GM18517 (cell line): ENCODE data around the gene PDE6H.

Experiments used
- ATAC-seq: cut with Tn5 transposase; IDR thresholded peaks from one replicate; pipeline ENCODE4 v1.9.1; 2021; ENCODE audit warnings: mild to moderate bottlenecking, moderate library complexity; ENCODE audit not compliant: unreplicated experiment

The PDE6H gene

DNA sequence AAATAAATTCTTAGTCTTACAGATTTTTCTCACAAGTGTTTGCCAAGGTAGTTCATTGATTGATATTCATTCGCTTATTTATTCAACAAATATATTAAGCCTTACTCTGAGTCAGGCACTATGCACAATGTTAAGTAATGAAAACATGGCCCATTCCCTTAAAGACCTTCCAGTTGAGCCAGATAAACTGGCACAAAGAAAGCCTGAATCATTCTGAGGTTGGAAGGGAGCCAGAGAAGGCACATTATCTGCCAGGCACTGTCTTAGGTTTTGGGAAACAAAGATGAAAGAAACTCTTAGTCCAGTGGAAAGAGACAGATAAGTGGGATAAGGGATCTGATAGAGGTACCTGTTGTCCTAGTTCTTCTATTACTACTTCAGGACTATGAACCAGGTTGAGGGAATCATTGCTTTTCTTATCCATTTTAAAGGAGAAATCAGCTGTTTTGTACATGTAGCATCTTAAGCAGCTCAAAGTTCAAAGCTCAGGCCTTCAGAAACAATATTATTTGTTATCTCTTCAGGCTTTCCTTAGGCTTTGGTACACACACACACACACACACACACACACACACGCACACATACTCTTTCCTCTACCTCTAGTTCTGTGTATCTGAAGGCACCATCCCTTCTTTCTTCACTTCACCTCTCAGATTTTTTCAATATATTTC, 27.0 kb downstream of the PDE6H start:
- no peak for ATAC-seq

- no peak for ATAC-seq
These were observed 27.7 kb downstream of the PDE6H start for GRCh38 chr12:15000575-15000974.

- ATAC-seq = no peak
These were observed 29.0 kb downstream of the PDE6H start for GRCh38 chr12:15001733-15002382.

DNA sequence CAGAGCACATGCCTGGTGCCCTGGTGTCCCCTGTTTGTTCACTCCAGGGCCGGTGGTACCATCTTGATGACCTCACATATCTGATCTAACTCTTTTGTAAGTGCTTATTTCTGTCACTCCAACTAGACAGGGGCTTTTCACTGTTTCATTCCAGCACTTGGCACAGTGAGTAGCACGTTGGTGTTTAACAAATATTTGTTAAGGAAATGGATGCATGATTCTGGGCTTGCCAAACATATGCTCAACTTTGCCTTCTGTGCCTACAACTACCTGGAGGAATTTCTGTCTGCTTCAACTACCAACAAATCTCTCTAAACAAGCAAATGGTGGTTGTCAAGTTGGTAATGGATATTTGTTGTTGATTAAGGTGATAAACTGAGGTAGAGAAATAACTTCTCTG, 31.6 kb downstream of the PDE6H start:
- no peak for ATAC-seq

DNA sequence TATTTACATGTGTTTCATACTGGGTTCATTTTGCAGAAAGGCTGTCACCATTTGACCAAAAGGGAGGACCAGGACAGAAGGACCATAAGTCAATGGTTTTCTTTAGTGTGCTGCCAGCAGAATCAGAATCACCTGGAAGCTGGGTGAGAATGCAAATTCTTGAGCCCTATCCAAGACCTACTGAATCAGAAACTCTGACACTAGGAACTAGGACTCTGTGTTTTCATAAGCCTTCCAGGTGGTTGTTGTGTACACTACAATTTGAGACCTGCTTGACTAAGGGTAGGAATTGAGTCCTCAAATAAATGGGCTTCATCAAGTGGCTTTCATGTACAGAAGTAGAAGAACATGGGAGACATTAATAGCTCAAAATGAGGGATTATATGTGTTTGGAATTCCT, 32.2 kb downstream of the PDE6H start:
- no peak for ATAC-seq

DNA sequence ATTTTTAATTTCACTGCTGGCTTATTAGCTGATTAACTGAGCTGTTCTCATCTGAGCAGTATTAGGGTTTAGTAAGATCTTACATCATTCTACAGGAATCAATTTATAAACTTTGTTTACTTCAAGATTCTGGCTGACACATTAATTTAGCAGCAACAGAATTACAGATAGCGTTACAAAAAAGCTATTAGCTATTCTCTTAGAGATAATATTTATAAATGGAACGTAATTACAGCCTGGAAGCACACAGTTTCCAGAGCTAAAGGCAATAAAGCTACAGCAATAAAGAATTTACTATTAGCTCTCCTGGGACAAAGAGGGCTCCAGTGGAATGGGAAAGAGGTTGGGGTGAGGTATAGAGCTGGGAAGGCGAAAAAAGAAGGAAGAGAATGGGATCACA, 34.7 kb downstream of the PDE6H start:
- no peak for ATAC-seq

GRCh38 chr12:15011162-15011561, 38.3 kb downstream of the PDE6H start:
- ATAC-seq = no peak

DNA sequence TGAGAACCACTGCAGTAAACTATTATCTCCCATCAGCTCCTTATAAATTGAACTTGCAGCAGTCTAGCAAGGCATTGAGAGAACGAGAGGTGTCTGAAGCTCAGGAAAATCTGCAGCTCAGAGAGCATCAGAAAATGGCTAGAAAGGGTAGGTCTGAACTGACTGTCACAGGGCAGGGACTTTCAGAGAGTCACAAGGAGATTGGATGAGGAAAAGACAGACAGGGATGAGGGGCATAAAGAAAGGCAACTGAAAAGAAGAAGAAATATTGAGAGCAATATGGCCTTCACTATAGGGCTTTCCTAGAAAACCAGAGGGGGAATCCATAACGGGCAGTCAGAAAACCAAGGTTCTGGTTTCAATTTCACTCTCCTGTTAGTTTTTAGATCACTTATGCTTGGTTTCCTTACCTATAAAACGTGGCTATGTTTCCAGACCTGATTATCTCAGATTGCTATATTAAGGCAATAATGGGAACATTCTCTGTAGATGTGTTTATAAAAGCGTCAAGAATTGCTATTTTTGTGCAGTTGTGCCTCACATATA, 40.9 kb downstream of the PDE6H start:
- ATAC-seq = no peak

- no peak for ATAC-seq
These were observed 41.9 kb downstream of the PDE6H start for GRCh38 chr12:15014708-15015107.

DNA sequence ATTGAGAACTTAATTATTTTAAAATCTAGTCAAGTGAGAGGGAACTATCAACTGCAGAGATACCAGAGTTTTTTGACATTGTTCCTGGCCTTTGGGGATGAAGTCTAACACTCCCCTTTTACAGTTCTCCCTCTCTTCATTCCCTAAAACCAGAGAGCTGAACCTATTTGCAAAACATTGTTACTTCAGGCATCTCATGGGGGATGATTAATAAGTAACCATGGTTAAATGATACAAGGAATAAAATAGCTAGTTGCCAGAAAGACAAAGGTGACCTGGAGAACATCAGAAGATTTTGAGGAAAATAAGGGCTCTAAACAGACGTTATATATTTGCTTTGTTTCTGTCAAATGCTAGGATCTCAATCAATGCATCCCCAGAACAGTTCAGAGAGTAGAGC, 42.3 kb downstream of the PDE6H start:
- no peak for ATAC-seq

DNA sequence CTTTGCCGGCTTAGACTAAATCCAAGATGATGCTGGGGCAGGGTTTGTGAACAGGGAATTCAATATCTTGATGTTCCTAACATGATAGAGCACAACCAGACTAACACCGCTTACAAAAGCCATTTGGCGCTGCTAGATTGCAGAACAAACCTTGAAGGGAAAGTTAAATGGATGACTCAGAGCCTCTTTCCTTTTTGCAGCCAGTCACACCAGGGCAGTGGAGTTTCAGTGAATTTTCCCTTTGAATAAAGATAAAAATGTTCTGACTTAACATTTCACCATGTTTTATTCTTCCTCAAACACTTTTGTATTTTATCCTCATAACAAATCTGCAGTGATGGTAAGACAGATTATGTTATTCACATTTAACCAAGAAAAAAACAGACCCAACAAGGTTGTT, 47.3 kb downstream of the PDE6H start:
- ATAC-seq = no peak
